ENCODE results near the gene FBXO31. TPM values are rescaled to one million over a fixed set of nuclear protein-coding genes. Genes with fewer than 3 reads are reported as not detected.
A peak's percentile ranks its signal among the peaks of the same experiment; 100 is the strongest.

FBXO31 gene
- total RNA-seq, 2 donors from 2014 or later = 18.6 to 22.1 TPM

DNA sequence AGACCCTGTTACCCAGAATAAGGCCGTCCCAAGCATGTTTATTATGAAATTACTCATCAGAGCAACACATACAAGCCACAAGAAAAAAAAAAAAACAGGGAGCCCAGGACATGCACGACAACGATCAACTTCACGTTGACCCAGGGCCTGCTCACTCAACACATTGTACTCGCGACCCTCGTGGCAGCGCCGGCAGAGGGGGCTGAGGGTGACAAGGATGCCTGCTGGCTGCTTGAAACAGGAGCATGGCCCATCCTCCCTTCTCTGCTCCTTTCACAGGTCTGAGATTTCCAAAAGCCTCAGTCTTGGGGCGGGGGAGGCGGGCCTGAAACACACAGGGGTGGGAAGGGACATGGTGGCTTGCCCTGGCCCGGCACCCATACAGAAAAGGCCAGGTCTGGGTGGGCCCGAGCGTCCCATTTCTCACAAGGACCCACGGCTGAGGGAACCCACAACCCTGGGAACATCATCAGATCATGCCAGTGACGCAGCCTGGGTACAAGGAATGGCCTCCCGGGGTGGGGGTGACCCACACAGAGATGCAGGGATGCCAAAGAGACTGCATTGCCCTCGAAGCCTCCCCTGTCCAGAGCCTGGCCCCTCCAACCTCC, 45.3 kb downstream of the FBXO31 start:
- Histone ChIP-seq H3K4me1 (ENCODE audit: control insufficient read depth, insufficient read depth, low read length) (no peaks in the 10 kb centered on the region), H3K27ac (ENCODE audit: low read depth, low read length) (no peak overlapping the region), H3K36me3 (ENCODE audit: control insufficient read depth, insufficient read depth, low read length) (peaks cover 12% of the 10 kb centered on the region), H3K9me3 (ENCODE audit: control insufficient read depth, low read length) (no peaks in the 10 kb centered on the region), H3K4me3 (ENCODE audit: low read length) (no peak overlapping the region), H3K27me3 (ENCODE audit: control insufficient read depth, insufficient read depth, low read length, poor library complexity, severe bottlenecking) (no peaks in the 10 kb centered on the region), H3K9ac (ENCODE audit: extremely low read depth, low read length, poor library complexity, severe bottlenecking) (no peak overlapping the region)
- Mint-ChIP-seq H3K9me3 (no peaks in the 10 kb centered on the region), H3K4me1 (no peaks in the 10 kb centered on the region), H3K27ac (no peak overlapping the region), H3K36me3 (ENCODE audit: low read depth) (peaks cover 44% of the 10 kb centered on the region), H3K27me3 (ENCODE audit: insufficient read depth) (no peaks in the 10 kb centered on the region), H3K4me3 (no peak overlapping the region)
- TF ChIP-seq, protein P1, sequence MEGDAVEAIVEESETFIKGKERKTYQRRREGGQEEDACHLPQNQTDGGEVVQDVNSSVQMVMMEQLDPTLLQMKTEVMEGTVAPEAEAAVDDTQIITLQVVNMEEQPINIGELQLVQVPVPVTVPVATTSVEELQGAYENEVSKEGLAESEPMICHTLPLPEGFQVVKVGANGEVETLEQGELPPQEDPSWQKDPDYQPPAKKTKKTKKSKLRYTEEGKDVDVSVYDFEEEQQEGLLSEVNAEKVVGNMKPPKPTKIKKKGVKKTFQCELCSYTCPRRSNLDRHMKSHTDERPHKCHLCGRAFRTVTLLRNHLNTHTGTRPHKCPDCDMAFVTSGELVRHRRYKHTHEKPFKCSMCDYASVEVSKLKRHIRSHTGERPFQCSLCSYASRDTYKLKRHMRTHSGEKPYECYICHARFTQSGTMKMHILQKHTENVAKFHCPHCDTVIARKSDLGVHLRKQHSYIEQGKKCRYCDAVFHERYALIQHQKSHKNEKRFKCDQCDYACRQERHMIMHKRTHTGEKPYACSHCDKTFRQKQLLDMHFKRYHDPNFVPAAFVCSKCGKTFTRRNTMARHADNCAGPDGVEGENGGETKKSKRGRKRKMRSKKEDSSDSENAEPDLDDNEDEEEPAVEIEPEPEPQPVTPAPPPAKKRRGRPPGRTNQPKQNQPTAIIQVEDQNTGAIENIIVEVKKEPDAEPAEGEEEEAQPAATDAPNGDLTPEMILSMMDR (conservative IDR thresholded peaks at IDR 0.05) = no peak
- WGBS, 2 experiments (ENCODE audit: insufficient coverage in 1 of 2, insufficient read length in 1 of 2) = 94 to 95% methylated on average over 14 to 18 of the region's 18 CpGs
- no peak for DNase-seq

DNA sequence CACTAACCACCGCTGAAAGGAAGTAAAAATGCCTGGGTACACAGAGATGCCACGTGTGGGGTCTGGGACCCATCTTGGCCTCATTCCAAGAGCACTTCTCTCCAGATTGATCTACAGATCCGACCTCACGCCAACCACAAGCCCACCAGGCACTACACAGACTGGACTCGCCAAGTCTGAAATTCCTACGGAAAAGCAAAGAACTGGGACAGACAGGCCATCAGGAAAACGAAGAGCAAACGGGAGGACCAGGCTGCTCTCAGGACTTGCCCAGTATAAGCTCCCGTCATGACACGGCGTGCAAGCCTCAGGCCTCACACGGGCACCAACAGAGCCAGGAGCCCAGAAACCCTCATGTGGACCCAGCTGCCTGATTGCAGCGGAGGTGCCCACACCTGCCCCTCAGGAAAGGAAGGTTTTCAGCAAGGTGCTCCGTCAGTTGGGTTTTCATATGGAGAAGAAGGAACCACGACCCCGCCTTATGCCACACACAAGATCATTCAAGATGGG, 46.3 kb downstream of the FBXO31 start:
- 90 to 91% methylated on average over 11 to 16 of the region's 16 CpGs for WGBS, 2 experiments (ENCODE audit: insufficient coverage in 1 of 2, insufficient read length in 1 of 2)
- TF ChIP-seq, protein P1 (conservative IDR thresholded peaks at IDR 0.05) = no peak
- H3K27ac Mint-ChIP-seq = peak overlapping the region; percentile 69
- H3K4me3 Mint-ChIP-seq = no peak overlapping the region
- no peak overlapping the region for H3K27ac ChIP-seq (ENCODE audit: low read depth, low read length)
- peaks cover 38% of the 10 kb centered on the region for H3K36me3 Mint-ChIP-seq (ENCODE audit: low read depth)
- peaks cover 7% of the 10 kb centered on the region for H3K36me3 ChIP-seq (ENCODE audit: control insufficient read depth, insufficient read depth, low read length)
- H3K9me3 ChIP-seq (ENCODE audit: control insufficient read depth, low read length) = no peaks in the 10 kb centered on the region
- DNase-seq = no peak
- H3K9me3 Mint-ChIP-seq = no peaks in the 10 kb centered on the region
- H3K27me3 Mint-ChIP-seq (ENCODE audit: insufficient read depth) = no peaks in the 10 kb centered on the region
- H3K27me3 ChIP-seq (ENCODE audit: control insufficient read depth, insufficient read depth, low read length, poor library complexity, severe bottlenecking) = no peaks in the 10 kb centered on the region
- H3K9ac ChIP-seq (ENCODE audit: extremely low read depth, low read length, poor library complexity, severe bottlenecking) = no peak overlapping the region
- H3K4me1 ChIP-seq (ENCODE audit: control insufficient read depth, insufficient read depth, low read length) = no peaks in the 10 kb centered on the region
- H3K4me3 ChIP-seq (ENCODE audit: low read length) = no peak overlapping the region
- no peaks in the 10 kb centered on the region for H3K4me1 Mint-ChIP-seq

GRCh38 chr16:87336434-87337240, 46.9 kb downstream of the FBXO31 start:
- Histone ChIP-seq H3K27ac (ENCODE audit: low read depth, low read length) (no peak overlapping the region), H3K9ac (ENCODE audit: extremely low read depth, low read length, poor library complexity, severe bottlenecking) (no peak overlapping the region), H3K27me3 (ENCODE audit: control insufficient read depth, insufficient read depth, low read length, poor library complexity, severe bottlenecking) (no peaks in the 10 kb centered on the region), H3K4me3 (ENCODE audit: low read length) (no peak overlapping the region), H3K9me3 (ENCODE audit: control insufficient read depth, low read length) (no peaks in the 10 kb centered on the region), H3K4me1 (ENCODE audit: control insufficient read depth, insufficient read depth, low read length) (no peaks in the 10 kb centered on the region), H3K36me3 (ENCODE audit: control insufficient read depth, insufficient read depth, low read length) (peaks cover 4% of the 10 kb centered on the region)
- TF ChIP-seq, protein P1 (conservative IDR thresholded peaks at IDR 0.05) = no peak
- Mint-ChIP-seq H3K4me1 (no peaks in the 10 kb centered on the region), H3K4me3 (no peak overlapping the region), H3K9me3 (no peaks in the 10 kb centered on the region), H3K27me3 (ENCODE audit: insufficient read depth) (no peaks in the 10 kb centered on the region), H3K27ac (no peak overlapping the region), H3K36me3 (ENCODE audit: low read depth) (peaks cover 35% of the 10 kb centered on the region)
- WGBS, 2 experiments (ENCODE audit: insufficient coverage in 1 of 2, insufficient read length in 1 of 2) = 93 to 95% methylated on average over 13 to 19 of the region's 19 CpGs
- no peak for DNase-seq

Measured in endodermal cell (in vitro differentiated cells).